ENCODE results near the gene SLCO1A2.
"Not testable (repeated sequence)": the region's sequence is repeated elsewhere in the genome, so short reads cannot be mapped to it uniquely, and the experiment has no call there.

SLCO1A2 gene, protein sequence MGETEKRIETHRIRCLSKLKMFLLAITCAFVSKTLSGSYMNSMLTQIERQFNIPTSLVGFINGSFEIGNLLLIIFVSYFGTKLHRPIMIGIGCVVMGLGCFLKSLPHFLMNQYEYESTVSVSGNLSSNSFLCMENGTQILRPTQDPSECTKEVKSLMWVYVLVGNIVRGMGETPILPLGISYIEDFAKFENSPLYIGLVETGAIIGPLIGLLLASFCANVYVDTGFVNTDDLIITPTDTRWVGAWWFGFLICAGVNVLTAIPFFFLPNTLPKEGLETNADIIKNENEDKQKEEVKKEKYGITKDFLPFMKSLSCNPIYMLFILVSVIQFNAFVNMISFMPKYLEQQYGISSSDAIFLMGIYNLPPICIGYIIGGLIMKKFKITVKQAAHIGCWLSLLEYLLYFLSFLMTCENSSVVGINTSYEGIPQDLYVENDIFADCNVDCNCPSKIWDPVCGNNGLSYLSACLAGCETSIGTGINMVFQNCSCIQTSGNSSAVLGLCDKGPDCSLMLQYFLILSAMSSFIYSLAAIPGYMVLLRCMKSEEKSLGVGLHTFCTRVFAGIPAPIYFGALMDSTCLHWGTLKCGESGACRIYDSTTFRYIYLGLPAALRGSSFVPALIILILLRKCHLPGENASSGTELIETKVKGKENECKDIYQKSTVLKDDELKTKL

DNA sequence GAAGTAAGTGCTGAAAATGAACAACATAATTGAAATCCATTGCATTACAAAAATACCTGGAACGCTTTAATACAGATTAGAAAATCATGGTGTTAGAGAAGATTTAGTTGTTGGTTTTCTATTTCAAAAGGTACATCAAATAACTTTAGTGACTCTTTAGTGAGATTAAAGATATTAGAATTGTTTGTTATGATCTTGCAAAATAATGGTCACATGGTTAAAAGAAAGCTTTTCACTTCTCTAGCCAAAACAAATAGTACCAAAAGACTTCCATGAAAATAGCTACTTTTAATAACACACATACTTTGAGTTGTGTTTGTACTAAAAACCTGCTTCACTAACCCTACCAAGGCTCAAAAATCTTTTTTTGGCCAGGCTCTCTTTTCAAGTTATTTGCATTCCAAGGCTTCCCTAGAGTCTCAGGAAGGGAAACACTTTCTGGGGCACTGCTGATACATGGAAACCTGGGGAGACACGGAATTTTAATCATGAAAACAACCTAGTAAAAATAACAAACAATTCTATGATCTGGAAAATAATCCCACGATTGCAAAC, at the start of gene SLCO1A2:
SLCO1A2 (minus strand) TSS at position 147 of the 555 bp plus-strand sequence. CDS start 270 bp downstream, outside the sequence.
- DNase-seq (ENCODE audit: low read depth in 1 of 2, low spot score in 1 of 2): no peak
- TF ChIP-seq JUND (IDR thresholded peaks at IDR 0.05; ENCODE audit: low read depth): no peak
- in situ Hi-C loops (cut with HindIII; ENCODE audit: low pct_unique_long_range_greater_than_20kb, low sequenced_read_pairs): no loop called here

DNA sequence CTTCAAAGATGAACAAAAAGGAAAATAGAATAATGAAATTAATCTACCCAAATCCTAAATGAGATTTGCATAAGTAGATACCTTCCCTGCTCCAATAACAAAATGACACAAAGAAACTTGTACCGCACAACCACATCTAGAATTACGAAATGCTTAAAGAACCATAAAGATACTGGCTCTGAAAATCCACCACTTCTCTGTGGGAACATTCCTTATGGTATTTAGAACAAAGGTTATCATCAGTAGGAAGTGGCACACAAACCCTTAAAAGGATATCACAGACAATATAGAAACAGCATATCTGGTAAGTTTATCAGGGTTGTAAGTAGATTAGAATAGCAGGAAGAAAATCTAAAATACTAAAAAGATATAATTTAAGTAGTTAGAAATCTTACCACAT, 49.5 kb upstream of the SLCO1A2 start:
- in situ Hi-C loops (cut with HindIII; ENCODE audit: low pct_unique_long_range_greater_than_20kb, low sequenced_read_pairs): no loop called here
- DNase-seq (ENCODE audit: low read depth in 1 of 2, low spot score in 1 of 2): no peak
- TF ChIP-seq JUND (IDR thresholded peaks at IDR 0.05; ENCODE audit: low read depth): no peak

DNA sequence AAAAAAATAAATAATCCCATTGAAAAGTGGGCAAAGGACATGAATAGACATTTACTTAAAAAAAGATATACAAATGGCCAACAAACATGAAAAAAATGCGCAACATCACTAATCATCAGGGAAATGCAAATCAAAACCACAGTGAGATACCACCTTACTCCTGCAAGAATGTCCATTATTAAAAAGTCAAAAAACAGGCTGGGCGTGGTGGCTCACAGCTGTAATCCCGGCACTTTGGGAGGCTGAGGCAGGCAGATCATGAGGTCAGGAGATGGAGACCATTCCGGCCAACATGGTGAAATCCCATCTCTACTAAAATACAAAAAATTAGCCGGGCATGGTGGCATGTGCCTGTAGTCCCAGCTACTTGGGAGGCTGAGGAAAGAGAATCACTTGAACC, 46.6 kb upstream of the SLCO1A2 start:
- DNase-seq (ENCODE audit: low read depth in 1 of 2, low spot score in 1 of 2); in situ Hi-C loops (cut with HindIII; ENCODE audit: low pct_unique_long_range_greater_than_20kb, low sequenced_read_pairs): not testable (repeated sequence)

DNA sequence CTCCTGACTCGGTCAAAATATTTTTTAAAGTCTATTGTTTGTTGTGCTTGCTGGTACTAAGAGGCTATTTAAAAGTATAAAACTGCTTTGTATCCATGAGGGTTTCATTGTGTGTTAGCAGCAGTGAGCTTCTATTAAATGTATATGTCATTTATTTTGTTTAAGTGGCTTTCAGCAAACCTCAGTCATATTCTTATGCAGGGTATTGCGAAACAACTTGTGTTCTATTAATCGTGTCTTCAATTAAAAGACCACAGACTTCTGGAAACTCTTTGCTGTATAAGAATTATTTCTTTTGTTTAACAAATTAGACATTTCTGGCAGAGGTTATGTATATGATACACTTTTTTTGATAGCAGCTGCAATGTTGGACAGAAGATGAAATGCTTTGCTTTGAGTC, 44.5 kb upstream of the SLCO1A2 start:
- in situ Hi-C loops (cut with HindIII; ENCODE audit: low pct_unique_long_range_greater_than_20kb, low sequenced_read_pairs): no loop called here
- no peak for TF ChIP-seq JUND (IDR thresholded peaks at IDR 0.05; ENCODE audit: low read depth)

DNA sequence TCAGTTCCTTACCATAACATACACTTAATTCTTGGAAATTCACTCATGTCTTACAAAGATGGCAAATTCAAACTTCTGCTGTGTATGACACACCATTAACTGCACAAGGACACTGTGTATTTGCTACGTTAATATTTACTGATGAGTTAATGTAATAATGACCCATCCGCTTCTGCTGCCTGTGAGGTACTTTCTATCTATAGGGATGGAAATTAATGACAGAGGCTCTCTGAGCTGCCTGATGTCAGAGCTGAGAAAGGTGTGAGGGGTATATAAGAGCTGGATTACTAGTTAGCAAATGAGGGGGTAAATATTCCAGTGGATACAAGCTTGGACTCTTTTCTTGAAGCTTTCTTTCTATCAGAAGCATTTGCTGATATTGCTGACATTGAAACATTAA, 37.9 kb upstream of the SLCO1A2 start, which contains the start of gene IAPP:
IAPP (plus strand) TSS at position 301 of the 400 bp plus-strand sequence. CDS start 450 bp downstream, outside the sequence.
- in situ Hi-C loops (cut with HindIII; ENCODE audit: low pct_unique_long_range_greater_than_20kb, low sequenced_read_pairs): no loop called here
- TF ChIP-seq JUND (IDR thresholded peaks at IDR 0.05; ENCODE audit: low read depth): no peak
- no peak for DNase-seq (ENCODE audit: low read depth in 1 of 2, low spot score in 1 of 2)

More for the DNA sequence above, 44.5 kb upstream of the SLCO1A2 start:
- DNase-seq (ENCODE audit: low read depth in 1 of 2, low spot score in 1 of 2): no peak

DNA sequence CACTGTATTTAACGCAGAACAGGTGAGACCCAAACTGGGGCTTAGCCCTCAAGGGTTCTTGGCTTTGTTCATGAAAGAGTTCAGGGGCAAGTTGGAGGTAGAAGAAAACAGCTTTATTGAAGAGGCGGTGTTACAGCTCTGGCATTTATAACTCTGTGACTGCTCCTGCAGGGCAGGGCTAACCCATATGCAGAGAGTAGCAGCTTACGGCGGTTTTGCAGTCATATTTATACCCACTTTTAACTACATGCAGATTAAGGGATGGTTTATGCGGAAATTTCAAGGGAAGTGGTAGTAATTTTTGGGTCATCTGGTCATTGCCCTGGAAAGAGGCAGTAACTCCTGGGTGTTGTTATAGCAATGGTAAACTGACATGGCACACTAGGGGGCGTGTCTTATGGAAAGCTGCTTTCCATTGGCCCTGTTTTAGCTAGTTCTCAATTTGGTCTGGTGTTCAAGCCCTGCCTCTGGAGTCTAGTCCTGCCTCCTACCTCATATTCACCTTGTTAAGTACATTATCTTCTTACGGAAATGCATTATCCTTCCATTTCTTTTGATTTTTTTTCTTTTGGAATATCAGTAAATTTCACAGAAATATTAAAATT, 36.2 kb upstream of the SLCO1A2 start:
- peak in 1 of 2 experiments; percentile 11 for DNase-seq (ENCODE audit: low read depth in 1 of 2, low spot score in 1 of 2)
- no peak for TF ChIP-seq JUND (IDR thresholded peaks at IDR 0.05; ENCODE audit: low read depth)
- in situ Hi-C loops (cut with HindIII; ENCODE audit: low pct_unique_long_range_greater_than_20kb, low sequenced_read_pairs): no loop called here

DNA sequence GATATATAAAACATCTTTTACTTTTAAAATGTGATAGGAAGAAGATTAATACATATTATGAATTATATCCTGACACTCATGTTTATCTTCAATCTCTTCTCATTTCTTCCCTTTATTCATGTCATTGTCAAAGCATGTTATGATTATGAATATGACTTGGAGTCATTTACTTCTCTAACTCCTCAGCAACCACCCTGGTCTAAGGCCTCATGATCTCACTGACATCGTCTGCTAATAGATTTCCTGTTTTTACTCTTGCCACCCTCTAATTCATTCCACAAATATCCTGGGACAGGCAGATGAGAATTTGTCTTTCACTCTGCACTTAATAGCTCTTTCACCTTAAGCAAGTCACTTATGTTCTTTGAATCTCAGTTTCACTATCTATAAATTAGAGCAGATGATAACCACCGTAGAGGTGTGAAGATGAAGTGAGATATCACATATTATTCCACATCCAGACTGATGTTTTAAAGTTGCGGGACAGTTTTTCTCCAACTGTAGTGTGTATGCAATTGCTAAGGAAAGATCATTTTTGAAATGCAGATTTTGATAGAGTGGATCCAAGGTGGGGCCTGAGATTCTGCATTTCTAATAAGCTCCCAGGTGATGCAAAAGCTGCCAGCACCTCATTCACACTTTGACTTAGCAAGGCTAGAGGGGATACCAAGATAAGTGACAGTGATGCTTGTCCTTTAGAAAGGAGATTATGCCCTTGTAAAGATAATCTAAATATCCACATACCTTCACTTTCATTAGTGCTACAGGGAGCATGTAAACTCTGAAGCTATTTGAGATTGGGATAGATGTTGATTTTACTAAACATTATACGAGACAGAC, 34.6 kb upstream of the SLCO1A2 start:
- TF ChIP-seq JUND (IDR thresholded peaks at IDR 0.05; ENCODE audit: low read depth): no peak
- in situ Hi-C loops (cut with HindIII; ENCODE audit: low pct_unique_long_range_greater_than_20kb, low sequenced_read_pairs): no loop called here
- no peak for DNase-seq (ENCODE audit: low read depth in 1 of 2, low spot score in 1 of 2)

DNA sequence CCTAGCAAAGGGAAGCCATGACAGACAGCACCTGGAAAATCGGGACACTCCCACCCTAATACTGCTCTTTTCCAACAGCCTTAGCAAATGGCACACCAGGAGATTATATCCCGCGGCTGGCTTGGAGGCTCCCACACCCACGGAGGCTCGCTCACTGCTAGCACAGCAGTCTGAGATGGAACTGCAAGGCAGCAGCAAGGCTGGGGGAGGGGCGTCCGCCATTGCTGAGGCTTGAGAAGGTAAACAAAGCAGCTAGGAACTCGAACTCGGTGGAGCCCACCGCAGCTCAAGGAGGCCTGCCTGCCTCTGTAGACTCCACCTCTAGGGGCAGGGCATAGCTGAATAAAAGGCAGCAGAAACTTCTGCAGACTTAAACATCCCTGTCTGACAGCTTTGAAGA, 25.9 kb upstream of the SLCO1A2 start:
- in situ Hi-C loops (cut with HindIII; ENCODE audit: low pct_unique_long_range_greater_than_20kb, low sequenced_read_pairs); DNase-seq (ENCODE audit: low read depth in 1 of 2, low spot score in 1 of 2): not testable (repeated sequence)

DNA sequence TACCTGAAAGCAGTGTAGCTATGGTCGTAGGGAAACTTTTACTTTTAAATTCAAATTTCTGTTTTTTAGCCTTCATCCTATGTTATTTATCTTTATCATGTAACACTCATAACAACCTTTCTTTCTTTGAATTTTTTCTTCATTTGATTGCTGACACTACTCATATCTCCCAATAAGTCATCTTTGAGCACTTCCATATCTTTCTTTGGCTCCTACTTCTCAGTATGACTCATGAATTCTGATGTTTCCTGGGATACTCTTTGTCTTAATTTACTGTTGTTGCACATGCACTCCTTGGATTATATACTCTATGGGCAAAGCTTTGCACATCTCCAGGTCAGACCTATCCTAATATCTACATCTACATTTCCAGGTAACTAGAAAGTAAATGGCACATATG, 19.9 kb upstream of the SLCO1A2 start:
- DNase-seq (ENCODE audit: low read depth in 1 of 2, low spot score in 1 of 2): no peak
- no peak for TF ChIP-seq JUND (IDR thresholded peaks at IDR 0.05; ENCODE audit: low read depth)
- in situ Hi-C loops (cut with HindIII; ENCODE audit: low pct_unique_long_range_greater_than_20kb, low sequenced_read_pairs): no loop called here

DNA sequence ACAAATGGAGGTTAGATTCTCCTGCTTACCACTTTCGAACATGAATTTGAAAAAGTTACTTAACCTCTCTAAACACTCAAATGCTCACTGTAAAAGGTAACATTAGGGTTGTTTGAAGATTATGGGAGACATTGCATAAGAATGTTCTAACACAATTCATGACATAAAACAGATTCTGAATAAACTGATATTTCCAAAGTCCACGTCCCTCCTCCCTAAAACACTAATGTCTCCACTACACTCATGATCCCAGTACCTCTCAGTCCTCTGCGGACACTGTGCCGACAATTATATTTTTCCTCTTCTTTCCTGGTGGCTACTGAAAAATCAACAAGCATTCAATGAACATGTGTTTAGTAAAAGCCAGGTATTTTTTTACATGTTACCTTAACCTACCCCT, 19.2 kb upstream of the SLCO1A2 start:
- no peak for TF ChIP-seq JUND (IDR thresholded peaks at IDR 0.05; ENCODE audit: low read depth)
- in situ Hi-C loops (cut with HindIII; ENCODE audit: low pct_unique_long_range_greater_than_20kb, low sequenced_read_pairs): no loop called here
- DNase-seq (ENCODE audit: low read depth in 1 of 2, low spot score in 1 of 2): no peak

DNA sequence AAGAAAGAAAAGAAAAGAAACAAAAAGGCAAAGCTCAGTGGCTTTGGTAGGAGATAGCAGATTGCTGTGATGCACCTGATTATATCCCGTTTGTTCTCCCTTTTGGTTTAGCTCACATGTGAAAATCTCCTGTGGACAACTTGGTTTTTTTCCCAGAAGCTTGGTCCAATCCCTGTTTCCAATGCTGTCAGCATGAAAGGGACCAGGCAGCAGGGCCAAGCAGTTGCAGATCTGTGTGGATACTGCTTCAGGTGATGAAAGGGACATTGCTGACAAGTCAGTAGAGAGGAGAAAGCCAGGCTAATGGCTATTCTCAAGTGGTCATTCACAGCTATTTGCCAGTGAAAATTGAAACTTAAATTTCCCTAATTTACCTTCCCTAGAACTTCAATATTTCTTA, 18.8 kb upstream of the SLCO1A2 start:
- TF ChIP-seq JUND (IDR thresholded peaks at IDR 0.05; ENCODE audit: low read depth): no peak
- in situ Hi-C loops (cut with HindIII; ENCODE audit: low pct_unique_long_range_greater_than_20kb, low sequenced_read_pairs): no loop called here

DNA sequence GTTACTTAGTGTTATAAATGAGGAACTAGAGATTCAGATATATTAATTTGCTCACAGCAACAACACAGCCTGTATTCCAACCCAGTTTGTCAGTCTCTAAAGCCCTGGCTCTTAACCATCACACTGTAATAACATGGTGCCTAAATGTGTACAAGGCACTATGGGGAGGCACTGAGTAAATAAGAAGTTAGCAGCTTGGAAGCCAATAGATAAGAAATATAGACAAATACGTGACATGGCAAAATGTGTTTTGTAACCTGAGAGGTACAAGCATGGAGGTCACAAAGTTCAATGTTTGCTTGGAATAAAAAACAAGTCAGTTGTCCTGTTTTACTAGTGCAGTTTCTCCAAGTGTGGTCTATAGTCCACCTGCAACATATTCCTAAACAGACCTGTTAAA, 16.3 kb upstream of the SLCO1A2 start:
- no peak for TF ChIP-seq JUND (IDR thresholded peaks at IDR 0.05; ENCODE audit: low read depth)
- peak in 1 of 2 experiments; percentile 18 for DNase-seq (ENCODE audit: low read depth in 1 of 2, low spot score in 1 of 2)
- in situ Hi-C loops (cut with HindIII; ENCODE audit: low pct_unique_long_range_greater_than_20kb, low sequenced_read_pairs): no loop called here

More for the DNA sequence above, 18.8 kb upstream of the SLCO1A2 start:
- no peak for DNase-seq (ENCODE audit: low read depth in 1 of 2, low spot score in 1 of 2)
